KMS-11 (cell line): ENCODE measurements around the gene PRR36.

Source experiments
- H2AFZ ChIP-seq: fragments of 200-600 bp; sonication (generic); 2 replicates; pipeline ENCODE4 v1.6.1; 2016; ENCODE audit warnings: antibody characterized with exemption, mixed run types, low read depth
- H3K27ac ChIP-seq: fragments of 200-600 bp; sonication (generic); 2 replicates; pipeline ENCODE4 v1.6.1; 2016; ENCODE audit warnings: mild to moderate bottlenecking, mixed run types
- H3K27me3 ChIP-seq: fragments of 200-600 bp; sonication (generic); 2 replicates; pipeline ENCODE4 v1.6.1; 2017; ENCODE audit warnings: mild to moderate bottlenecking, low read depth, mixed run types, moderate library complexity; ENCODE audit not compliant: insufficient read depth
- H3K36me3 ChIP-seq: fragments of 200-600 bp; sonication (generic); 2 replicates; pipeline ENCODE4 v1.6.1; 2017; ENCODE audit warnings: mild to moderate bottlenecking, mixed run types; ENCODE audit not compliant: insufficient read depth
- H3K4me1 ChIP-seq: fragments of 200-600 bp; sonication (generic); 2 replicates; pipeline ENCODE4 v1.6.1; 2016; ENCODE audit warnings: mild to moderate bottlenecking, low read depth, mixed run types; ENCODE audit not compliant: poor library complexity, severe bottlenecking
- H3K4me2 ChIP-seq: fragments of 200-600 bp; sonication (generic); 2 replicates; pipeline ENCODE4 v1.7.0; 2016; ENCODE audit warnings: mild to moderate bottlenecking, mixed run types
- H3K4me3 ChIP-seq: fragments of 200-600 bp; sonication (generic); IDR thresholded peaks from 2 replicates; pipeline ENCODE4 v1.6.1; 2017; ENCODE audit warnings: low read depth, low read length, mixed read lengths; ENCODE audit not compliant: insufficient read depth
- H3K79me2 ChIP-seq: fragments of 200-600 bp; sonication (generic); 2 replicates; pipeline ENCODE4 v1.6.1; 2016; ENCODE audit warnings: low read depth, mixed run types; ENCODE audit not compliant: insufficient read depth
- H3K9ac ChIP-seq: fragments of 200-600 bp; sonication (generic); 2 replicates; pipeline ENCODE4 v1.6.1; 2016; ENCODE audit warnings: mild to moderate bottlenecking, mixed run types
- H4K20me1 ChIP-seq: fragments of 200-600 bp; sonication (generic); 2 replicates; pipeline ENCODE4 v1.6.1; 2016; ENCODE audit warnings: mild to moderate bottlenecking, mixed run types; ENCODE audit not compliant: insufficient read depth
- TF ChIP-seq, protein P1 (sequence below): fragments of 200-600 bp; sonication (generic); conservative IDR thresholded peaks from 2 replicates; pipeline ENCODE4 v1.6.1; 2017; ENCODE audit warnings: low read depth, mild to moderate bottlenecking, antibody characterized with exemption, low read length, moderate library complexity, mixed read lengths

The PRR36 gene

DNA sequence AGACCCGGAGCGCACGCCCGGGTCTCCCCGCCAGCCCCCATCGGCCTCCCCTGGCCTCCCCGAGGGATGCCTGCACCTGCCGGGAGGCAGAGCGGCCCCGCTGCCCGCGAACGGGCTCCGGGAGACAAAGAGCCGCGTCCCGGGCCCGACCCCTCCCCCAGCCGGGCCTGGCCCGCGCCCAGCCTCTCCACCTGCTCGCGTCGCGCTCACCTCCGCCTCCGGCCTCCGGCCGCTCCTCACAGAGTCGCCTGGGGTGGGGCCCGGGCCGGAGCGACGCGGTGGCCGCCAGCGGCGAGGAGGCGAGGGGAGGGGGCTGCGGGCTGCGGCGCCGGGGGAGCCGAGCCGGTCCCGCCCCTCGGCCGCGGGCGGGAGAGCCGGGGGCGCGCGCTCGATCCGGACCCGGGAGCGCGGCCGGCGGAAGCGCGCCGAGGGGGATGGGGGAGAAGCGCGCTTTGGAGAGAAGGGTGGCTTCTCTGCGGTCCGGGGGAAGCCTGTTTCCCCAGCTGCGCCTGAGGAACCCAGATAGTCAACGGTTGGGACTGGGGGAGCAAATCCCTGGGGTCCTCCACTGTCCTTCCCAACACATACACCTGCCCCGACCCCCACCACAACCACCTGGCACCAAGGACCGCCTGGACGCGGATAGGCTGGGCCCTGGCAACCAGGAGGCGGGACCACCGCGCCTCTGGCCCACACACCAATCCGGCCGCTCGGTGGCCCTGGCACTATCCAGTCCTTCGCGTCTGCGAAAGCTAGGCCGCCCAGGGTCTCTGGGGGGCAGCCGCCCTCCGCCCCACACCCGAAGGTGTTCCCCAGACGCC, at the start of gene PRR36:
PRR36 (minus strand) TSS at position 315 of the 821 bp plus-strand sequence. CDS start 701 bp downstream, outside the sequence.
- Histone ChIP-seq H2AFZ (no peak within 1 kb of the TSS), H3K4me2 (no peak within 1 kb of the TSS), H3K27me3 (no peaks in the 10 kb centered on the region; the same call in 1 of the 2 replicates), H3K27ac (no peak within 1 kb of the TSS), H3K4me1 (peaks cover 22% of the 10 kb centered on the region), H3K4me3 (no peak within 1 kb of the TSS), H3K9ac (no peak within 1 kb of the TSS), H3K79me2 (no peaks in the 10 kb centered on the region), H3K36me3 (no peaks in the 10 kb centered on the region), H4K20me1 (no peaks in the 10 kb centered on the region)
- TF ChIP-seq, protein P1, sequence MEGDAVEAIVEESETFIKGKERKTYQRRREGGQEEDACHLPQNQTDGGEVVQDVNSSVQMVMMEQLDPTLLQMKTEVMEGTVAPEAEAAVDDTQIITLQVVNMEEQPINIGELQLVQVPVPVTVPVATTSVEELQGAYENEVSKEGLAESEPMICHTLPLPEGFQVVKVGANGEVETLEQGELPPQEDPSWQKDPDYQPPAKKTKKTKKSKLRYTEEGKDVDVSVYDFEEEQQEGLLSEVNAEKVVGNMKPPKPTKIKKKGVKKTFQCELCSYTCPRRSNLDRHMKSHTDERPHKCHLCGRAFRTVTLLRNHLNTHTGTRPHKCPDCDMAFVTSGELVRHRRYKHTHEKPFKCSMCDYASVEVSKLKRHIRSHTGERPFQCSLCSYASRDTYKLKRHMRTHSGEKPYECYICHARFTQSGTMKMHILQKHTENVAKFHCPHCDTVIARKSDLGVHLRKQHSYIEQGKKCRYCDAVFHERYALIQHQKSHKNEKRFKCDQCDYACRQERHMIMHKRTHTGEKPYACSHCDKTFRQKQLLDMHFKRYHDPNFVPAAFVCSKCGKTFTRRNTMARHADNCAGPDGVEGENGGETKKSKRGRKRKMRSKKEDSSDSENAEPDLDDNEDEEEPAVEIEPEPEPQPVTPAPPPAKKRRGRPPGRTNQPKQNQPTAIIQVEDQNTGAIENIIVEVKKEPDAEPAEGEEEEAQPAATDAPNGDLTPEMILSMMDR, result no peak

DNA sequence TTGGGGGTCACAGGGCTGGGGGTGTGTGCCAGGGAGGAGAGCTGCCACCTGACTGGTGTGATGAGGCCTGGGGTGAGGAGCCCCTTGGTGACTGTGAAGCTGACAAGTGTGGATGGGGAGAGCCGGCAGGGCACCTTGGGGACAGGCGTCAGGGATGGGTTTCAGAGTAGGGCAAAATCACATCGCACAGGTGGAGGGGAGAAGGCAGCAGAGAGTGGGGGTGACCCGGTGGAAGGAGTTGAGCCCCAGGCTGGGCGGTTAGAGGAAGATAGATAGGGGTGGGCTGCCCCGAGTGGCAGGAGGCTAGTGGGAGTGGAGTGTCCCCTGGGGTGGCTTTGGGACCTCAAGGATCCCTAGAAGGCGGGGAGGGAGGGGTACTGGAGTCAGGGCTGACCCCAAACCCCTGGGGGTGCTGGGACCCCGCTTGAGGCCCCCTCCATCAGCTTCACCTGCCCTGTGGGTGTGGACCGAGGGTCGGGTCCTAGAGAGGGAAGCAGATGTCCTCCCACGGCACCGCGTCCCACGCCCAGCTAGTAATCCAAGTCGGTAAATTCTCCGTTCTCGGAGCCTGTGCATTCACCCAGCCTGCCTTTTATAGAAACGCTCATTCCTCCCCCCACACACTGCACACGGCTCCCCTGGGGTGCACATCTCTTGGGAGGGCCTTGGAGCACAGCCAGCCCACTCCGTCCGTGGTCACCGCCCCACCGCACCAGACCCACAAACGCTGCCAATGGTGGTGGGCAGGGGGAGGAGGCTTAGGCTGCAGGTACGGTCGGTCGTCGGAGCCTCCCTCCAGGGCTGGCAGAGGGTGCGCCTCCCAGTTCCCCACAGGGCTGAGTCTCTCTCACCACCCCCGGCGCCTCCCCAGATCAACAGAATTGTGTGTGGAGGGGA, 49.4 kb upstream of the PRR36 start:
- H3K79me2 ChIP-seq, result no peaks in the 10 kb centered on the region
- no peak overlapping the region for H3K27ac ChIP-seq
- H3K4me2 ChIP-seq, result no peak overlapping the region
- H3K4me1 ChIP-seq, result peaks cover 14% of the 10 kb centered on the region
- no peak overlapping the region for H3K9ac ChIP-seq
- TF ChIP-seq, protein P1, result no peak
- no peak overlapping the region for H2AFZ ChIP-seq
- no peak overlapping the region for H3K4me3 ChIP-seq
- 0 out of 2 replicates have a peak, but pooled peaks cover 1% of the 10 kb centered on the region for H3K27me3 ChIP-seq
- no peaks in the 10 kb centered on the region for H3K36me3 ChIP-seq
- H4K20me1 ChIP-seq, result no peaks in the 10 kb centered on the region

DNA sequence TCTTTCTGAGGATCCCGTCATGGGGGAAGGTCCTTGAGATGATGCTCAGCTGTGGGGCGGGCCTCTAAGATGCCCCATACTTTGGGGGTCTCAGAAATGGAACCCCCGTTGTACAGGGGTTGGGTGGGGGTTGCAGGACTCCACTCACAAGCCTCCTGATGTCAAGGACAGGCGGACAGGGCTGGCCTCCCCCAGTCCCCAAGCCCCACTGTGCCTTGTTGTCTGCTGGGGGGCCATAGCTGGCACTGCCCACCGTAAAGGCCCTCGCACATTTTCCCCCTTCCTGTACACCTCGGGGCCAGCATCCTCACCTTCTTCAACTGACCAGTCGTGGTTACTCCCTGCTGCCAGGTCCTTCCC, 48.6 kb upstream of the PRR36 start:
- no peaks in the 10 kb centered on the region for H4K20me1 ChIP-seq
- peaks cover 8% of the 10 kb centered on the region; the same call in 1 of the 2 replicates for H3K27me3 ChIP-seq
- no peak overlapping the region for H3K9ac ChIP-seq
- H3K36me3 ChIP-seq, result no peaks in the 10 kb centered on the region
- no peak overlapping the region for H3K4me3 ChIP-seq
- no peak overlapping the region for H3K4me2 ChIP-seq
- TF ChIP-seq, protein P1, result no peak
- H2AFZ ChIP-seq, result no peak overlapping the region
- H3K27ac ChIP-seq, result no peak overlapping the region
- peaks cover 14% of the 10 kb centered on the region for H3K4me1 ChIP-seq
- H3K79me2 ChIP-seq, result no peaks in the 10 kb centered on the region

DNA sequence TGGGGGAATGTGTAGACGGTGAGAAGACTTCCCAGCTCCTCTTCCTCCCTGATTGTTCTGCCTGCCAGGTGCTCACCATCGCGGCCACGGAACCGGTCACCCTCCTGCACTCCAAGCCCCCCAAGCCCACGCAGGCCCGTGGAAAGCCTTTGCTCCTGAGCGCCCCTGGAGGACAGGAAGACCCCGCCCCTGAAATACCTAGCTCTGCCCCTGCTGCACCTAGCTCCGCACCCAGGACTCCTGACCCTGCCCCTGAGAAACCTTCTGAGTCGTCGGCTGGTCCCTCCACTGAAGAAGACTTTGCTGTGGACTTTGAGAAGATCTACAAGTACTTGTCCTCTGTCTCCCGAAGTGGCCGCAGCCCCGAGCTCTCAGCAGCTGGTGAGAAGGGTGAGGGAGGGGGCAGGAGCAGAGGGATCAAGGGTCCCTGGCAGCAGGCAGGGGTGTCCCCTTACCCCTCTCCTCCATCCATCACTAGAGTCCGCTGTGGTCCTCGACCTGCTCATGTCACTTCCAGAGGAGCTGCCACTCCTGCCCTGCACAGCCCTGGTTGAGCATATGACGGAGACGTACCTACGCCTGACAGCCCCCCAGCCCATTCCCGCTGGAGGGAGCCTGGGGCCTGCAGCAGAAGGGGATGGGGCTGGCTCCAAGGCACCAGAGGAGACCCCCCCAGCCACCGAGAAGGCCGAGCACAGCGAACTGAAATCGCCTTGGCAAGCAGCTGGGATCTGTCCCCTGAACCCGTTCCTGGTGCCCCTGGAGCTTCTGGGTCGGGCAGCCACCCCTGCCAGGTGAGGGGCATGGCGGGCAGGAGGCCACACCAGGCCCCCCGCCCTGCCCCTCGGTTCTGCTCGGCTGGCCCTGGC, 48.0 kb upstream of the PRR36 start:
- Histone ChIP-seq H3K9ac (no peak overlapping the region), H2AFZ (no peak overlapping the region), H3K4me1 (peaks cover 14% of the 10 kb centered on the region), H3K4me2 (no peak overlapping the region), H3K79me2 (no peaks in the 10 kb centered on the region), H4K20me1 (no peaks in the 10 kb centered on the region), H3K27ac (no peak overlapping the region), H3K27me3 (peaks cover 13% of the 10 kb centered on the region; the same call in 1 of the 2 replicates), H3K4me3 (no peak overlapping the region), H3K36me3 (no peaks in the 10 kb centered on the region)
- TF ChIP-seq, protein P1, result no peak
